Pons (tissue), 1 donor: ENCODE measurements around the gene ZNRF3.
A peak's percentile ranks its signal among the peaks of the same experiment; 100 is the strongest.
"Not testable (repeated sequence)": the region's sequence is repeated elsewhere in the genome, so short reads cannot be mapped to it uniquely, and the experiment has no call there.

Experiments
- DNase-seq: peaks from one replicate; pipeline ENCODE4 v3.0.0-alpha.2; 2016; ENCODE audit warnings: low spot score

The ZNRF3 gene

DNA sequence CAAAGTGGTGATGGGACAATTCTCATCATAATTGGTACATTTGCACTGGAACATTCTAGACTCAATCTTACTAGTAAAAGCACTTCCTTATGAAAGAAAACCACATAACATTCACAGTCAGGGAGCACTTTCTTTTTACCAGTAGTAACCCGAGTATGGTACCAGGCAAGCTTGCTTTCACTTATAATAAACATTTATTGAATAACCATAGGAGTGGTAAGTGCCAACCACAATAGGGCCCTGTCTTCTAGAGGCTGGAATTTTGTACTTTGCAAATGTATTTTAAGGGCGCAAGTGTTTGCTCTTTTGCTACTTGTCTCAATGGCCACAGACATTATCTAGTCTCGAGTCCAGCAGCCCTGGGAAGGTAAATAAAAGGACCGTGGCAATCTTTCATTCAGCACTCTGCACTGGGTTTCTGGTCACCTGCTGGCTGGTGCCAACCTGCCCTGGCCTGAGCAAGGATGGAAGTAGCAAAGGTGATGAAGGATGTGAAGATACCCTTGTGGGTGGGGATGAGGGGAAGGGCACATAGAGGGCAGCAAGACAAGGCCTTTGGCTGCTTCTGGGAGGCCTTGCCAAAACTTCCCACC is 154.1 kb downstream of the ZNRF3 start:
- DNase-seq = no peak

GRCh38 chr22:29039148-29039547 is 155.8 kb downstream of the ZNRF3 start:
- DNase-seq = no peak

GRCh38 chr22:29039684-29040083 is 156.3 kb downstream of the ZNRF3 start:
- not testable (repeated sequence) for DNase-seq

DNA sequence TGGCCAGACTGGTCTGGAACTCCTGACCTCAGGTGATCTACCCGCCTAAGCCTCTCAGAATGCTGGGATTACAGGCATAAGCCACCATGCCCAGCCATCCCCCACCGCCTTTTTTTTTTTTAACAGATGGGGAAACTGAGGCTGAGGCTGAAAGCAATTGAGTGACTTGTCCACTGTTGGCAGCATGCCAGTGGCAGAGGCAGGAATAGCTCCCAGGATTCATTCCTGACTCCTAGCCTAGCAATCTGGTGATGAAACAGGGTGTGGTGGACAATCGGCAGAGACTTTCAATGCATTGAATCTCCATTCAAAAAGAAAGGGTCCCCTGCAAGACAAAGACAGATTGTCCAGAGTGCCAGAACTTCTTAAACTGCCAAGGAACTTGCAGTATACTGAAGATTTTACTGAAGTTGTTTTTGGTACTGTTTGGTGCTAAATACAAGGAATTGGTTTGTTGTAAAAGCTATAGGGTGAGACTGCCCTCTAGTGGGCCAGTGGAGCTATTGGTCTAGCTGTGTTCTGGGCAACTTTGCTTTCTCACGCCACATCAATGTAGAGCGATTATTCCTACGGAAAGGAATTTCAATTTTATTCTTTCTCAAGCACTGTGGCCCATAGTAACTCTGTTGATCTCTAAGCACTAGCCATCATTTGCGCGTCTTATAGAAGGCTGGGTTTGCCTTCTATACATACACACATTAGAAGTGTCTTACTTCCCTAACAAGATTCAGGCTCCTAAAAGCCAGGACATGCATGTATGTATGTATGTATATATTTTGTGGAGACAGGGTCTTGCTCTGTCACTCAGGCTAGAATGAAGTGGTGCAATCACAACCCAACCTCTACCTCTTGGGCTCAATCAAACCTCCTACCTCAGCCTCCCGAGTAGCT is 157.3 kb downstream of the ZNRF3 start:
- DNase-seq = peak; percentile 80

DNA sequence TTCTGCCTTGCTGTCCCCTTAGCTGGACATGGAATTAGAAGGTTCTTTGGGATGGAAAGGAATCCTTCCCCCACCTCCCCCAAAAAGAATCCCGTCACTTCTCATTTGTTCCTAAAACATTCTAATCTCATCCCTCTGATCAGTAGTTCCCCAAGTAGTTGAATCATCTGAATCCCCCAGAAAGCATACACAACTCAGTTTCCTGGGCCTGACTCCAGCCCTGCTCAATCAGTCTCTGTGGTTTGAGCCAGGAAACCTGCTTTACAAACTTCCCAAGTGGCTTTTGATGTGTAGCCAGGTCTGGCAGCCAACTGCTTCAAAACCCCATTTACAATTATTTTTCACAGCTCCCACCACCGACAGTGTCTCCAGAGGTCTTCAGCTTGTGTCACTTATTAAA is 158.0 kb downstream of the ZNRF3 start:
- DNase-seq = peak; percentile 49

- DNase-seq = no peak
Observed at GRCh38 chr22:29043906-29044575, 160.7 kb downstream of the ZNRF3 start.

DNA sequence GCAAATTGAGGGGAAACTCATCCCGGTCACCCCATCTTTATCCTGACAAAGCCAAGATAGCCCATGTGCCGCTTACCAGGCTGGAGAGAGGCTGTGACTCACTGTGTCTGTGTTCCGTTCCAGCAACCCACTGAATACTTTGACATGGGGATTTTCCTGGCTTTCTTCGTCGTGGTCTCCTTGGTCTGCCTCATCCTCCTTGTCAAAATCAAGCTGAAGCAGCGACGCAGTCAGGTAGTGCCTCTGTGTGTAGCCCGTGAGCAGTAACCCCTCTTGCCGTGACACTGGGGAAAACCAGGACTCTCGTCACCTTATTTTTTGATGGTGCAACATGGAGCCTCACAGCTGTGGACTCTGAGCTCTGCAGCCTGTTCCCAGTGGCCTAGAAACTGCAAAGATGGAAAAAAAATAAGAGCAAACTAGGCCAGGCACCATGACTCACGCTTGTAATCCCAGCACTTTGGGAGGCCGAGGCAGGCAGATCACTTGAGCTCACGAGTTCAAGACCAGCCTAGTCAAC is 161.3 kb downstream of the ZNRF3 start:
- no peak for DNase-seq

DNA sequence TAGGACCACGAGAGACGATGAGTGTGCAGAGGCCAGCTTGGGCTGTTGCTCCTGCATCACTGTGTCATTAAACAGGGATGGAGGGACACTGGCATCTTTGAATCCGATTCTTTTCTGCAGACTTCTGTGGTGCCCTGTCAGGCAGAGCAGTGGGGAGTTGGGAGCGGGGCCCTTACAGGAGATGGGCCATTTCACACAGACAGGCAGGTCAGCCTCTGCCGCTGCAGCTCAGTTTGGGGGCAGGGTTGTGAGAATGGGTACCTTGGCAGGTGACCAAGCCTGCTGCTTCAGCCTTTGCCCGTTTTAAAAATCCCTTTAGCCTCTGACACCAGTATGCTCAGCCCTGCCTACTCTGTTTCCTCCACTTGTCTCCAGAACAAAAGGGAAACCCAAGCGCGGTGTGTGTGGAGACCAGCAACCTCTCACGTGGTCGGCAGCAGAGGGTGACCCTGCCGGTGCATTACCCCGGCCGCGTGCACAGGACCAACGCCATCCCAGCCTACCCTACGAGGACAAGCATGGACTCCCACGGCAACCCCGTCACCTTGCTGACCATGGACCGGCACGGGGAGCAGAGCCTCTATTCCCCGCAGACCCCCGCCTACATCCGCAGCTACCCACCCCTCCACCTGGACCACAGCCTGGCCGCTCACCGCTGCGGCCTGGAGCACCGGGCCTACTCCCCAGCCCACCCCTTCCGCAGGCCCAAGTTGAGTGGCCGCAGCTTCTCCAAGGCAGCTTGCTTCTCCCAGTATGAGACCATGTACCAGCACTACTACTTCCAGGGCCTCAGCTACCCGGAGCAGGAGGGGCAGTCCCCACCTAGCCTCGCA is 165.7 kb downstream of the ZNRF3 start:
- no peak for DNase-seq

- no peak for DNase-seq
Observed at GRCh38 chr22:29049655-29050263, 166.4 kb downstream of the ZNRF3 start.

- DNase-seq = no peak
Observed at GRCh38 chr22:29050457-29050856, 167.1 kb downstream of the ZNRF3 start.

DNA sequence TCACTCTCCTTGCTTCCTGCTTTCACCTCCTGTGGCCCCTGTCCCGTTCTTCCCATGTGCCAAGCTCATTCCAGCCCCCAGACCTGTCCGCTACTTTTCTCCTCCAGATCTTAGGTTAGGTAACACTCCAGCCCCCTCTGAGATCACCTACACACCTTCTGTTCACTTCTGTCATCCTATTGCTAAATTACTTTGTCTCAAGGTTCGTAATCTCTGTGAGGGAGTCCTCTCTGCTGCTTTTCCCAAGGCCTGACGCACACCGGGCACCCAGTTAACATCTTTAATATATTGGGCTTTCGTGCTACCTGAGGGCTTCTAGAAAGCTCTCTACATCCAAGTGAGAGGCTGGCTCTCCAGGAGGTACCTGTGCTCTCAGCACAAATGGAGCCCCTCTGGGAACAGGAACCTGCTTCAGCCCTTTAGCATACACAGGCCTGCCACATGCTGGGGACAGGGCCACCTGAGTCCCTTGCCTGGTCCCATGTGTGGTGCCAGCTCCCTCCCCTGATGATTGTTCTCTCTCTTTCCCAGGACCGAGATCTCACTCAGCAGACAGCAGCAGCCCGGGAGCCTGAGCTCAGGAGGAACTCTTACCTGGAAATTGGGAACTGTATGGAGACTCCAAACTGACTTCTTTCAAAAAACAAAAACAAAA is 169.8 kb downstream of the ZNRF3 start:
- no peak for DNase-seq

DNA sequence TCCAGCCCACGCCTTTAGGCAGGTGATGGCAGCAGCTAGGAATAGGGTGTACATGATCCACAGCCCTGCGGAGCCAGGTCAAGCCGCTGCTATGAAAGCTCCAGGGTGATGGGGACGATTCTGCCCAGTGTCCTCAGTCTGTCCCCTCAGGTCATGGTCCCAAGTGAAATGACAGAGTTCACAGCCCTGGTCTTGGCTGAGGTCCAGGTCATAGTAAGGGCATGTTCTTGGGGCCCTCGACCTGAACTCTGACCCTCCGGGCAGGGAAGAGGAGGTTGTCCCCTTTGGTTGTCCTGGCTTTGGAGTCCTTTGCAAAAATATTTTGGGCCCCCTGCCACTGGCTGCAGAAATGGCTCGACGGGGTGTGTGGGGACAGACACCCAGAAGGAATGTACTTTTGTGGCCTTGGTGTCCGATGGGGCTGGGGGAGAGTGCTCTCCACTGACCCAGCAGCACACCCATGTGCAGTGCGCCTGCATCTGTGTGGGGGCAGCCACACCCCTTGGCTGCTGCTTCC is 170.9 kb downstream of the ZNRF3 start:
- DNase-seq = no peak

DNA sequence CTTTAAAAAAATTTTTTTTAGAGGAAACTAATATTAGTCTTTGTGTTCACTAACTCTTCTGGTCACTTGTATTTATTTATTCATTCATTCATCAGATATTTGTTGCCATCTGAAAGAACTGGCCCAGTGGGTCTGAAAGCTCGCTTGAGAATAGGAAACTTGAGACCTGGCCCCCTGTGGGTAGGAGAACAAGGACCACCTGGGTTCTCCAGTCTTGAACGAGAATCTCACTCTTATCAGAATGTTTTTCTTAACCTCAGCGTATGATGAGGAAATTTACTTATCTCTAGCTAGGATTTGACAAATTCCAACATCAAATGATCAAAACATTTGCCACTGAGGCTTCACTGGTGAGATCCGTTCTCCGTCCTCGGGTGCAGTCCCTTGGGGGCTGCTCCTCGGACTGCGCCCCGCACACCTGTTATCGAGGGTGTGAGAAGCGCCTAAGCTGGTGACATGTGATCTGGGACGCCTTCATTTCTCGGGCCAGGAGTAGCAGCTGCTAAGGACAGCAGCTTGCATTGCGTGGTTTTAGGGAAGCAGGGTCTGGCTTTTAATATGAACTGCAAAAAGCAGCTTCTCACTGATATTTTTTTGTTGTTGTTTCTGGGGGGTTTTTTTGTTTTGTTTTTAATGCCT is 171.9 kb downstream of the ZNRF3 start:
- no peak for DNase-seq

DNA sequence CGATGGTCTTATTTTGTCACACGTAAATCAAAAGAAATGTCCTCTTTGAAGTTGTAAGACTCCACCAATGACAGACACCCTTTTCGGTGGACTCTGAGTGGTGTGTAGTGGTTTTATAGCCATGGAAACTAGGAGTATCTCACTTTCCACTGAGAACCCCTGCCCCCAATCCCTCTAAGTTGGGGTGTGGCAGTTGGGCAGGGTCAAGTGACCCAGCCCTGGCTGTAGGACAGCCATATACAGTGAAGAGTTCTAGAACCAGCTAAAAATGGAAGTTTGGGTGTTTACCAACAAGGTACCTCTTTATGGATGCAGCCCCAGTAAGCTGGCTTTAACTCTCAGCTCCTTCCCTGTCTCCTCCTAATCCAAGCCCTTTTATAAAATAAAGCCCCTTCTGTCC is 173.1 kb downstream of the ZNRF3 start:
- no peak for DNase-seq

- DNase-seq = no peak
Observed at GRCh38 chr22:29060251-29060869, 177.0 kb downstream of the ZNRF3 start.

- no peak for DNase-seq
Observed at GRCh38 chr22:29060931-29061330, 177.6 kb downstream of the ZNRF3 start.

- no peak for DNase-seq
Observed at GRCh38 chr22:29061773-29062172, 178.4 kb downstream of the ZNRF3 start, which contains the start of gene C22orf31. Gene C22orf31 (minus strand): TSS chr22:29061831. CDS start chr22:29061792, 39 bp downstream.

DNA sequence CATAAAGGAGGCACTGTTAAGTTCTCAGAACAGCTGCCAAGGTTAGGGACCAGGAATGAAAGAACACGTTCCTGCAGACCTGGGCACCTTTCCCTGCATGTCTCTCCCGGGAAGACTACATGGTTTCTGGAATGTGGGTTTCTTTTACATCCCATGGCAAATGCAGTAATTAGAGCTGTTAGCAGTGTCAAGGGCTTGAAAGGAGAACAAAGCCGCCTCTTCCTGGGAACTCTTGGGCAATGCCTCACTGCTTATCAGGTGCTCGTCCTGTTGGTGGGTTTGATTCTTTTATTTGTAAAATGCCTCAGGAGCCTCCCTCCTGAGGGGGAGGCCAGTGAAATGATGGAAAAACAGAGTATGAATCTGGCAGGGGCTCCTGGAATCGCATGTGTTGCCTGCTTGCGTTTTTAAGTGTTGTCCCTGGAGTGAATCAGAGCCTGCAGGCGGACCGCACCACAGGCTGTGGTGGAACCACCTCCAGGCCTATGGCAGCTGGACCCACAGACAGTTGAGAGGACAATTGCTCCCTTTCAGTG is 179.0 kb downstream of the ZNRF3 start:
- DNase-seq = no peak

DNA sequence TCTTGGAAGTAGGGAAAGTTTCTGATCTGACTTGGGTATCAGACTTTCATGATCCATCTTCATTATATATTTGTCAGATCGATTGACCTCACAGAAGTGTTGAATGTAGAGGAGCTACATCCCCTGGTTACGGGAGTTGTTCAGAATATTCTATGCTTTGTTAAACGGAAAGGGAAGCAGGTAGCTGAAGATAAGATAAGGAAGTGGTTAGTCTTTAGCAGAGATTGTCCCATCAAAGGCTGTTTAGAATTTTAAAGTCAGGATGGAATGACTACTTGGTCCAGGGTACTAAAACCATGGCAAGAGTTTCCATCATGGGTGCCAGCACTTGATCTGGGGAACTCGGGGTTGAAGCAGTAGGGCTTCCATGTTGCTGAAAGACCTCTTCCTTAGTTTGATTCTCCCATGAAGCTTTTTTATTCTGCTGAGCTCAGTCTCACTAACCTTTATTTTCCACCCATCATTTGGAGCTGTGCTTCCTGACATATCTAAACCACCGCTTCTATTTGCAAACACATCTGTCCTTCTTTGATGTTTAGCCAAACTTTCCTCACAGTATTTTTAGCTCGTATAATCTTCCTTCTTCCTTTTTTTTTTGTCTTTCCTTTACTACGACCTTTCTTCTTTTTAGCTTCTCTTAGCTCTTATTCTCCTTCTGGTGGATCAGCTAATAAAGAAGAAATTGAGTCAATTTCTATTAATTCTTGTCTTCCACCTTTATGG is 182.3 kb downstream of the ZNRF3 start:
- DNase-seq = no peak
